Endothelial cell of umbilical vein (primary cell): ENCODE measurements around the gene NLRP9. TPM values are rescaled to one million over a fixed set of nuclear protein-coding genes. Genes with fewer than 3 reads are reported as not detected.
A peak's percentile ranks its signal among the peaks of the same experiment; 100 is the strongest.

Experiments used
- BruUV-seq: library from RNA; stranded (reverse); fragments of 400-500 nt; replicated peaks from 2 replicates; lab custom pipeline; 2021; lab: Mats Ljungman, UMichigan
- CTCF ChIA-PET: fragments of 300-600, 350-600 bp; sonication (Branson Sonifier 250); formaldehyde crosslinking; loops from one replicate; lab custom pipeline; 2021; ENCODE audit warnings: antibody characterized with exemption, inconsistent platforms; lab: Charles Lee
- POLR2A ChIA-PET: fragments of 300-600, 350-600 bp; sonication (Branson Sonifier 250); formaldehyde crosslinking; loops from one replicate; lab custom pipeline; 2021; ENCODE audit warnings: antibody characterized with exemption, inconsistent platforms; lab: Charles Lee
- DNase-seq: peaks from one replicate; pipeline ENCODE4 v3.0.0-alpha.2; 2011; ENCODE audit warnings: low read depth, low spot score
- FAIRE-seq: peaks from 2 replicates; lab custom pipeline; 2011; peaks lifted over from hg19 to GRCh38; lab: Jason Lieb, UNC
- H2AFZ ChIP-seq: 2 replicates; pipeline ENCODE4 v1.6.0; 2012; ENCODE audit warnings: low read depth, low read length, control low read depth, inconsistent platforms
- H3K27ac ChIP-seq: 2 replicates; pipeline ENCODE4 v1.5.1; 2011; ENCODE audit warnings: low read depth, mild to moderate bottlenecking, control low read depth, low read length, moderate library complexity; ENCODE audit not compliant: insufficient read depth
- H3K27me3 ChIP-seq, 2 experiments: 2 replicates each; pipeline versions ENCODE4 v1.6.0 to v1.6.1; 2011; ENCODE audit warnings: low read length in 2 of 2, mixed read lengths in 1 of 2; ENCODE audit not compliant: control insufficient read depth in 2 of 2, insufficient read depth in 2 of 2
- H3K36me3 ChIP-seq, 2 experiments: 2 replicates in 1 of 2; 3 replicates in 1 of 2; pipeline ENCODE4 v1.5.1; 2011; ENCODE audit warnings: low read length in 2 of 2, mild to moderate bottlenecking in 1 of 2, moderate library complexity in 1 of 2; ENCODE audit not compliant: control insufficient read depth in 2 of 2, insufficient read depth in 2 of 2; ENCODE audit errors: extremely low read depth in 1 of 2
- H3K4me1 ChIP-seq: 3 replicates; pipeline ENCODE4 v1.5.1; 2011; ENCODE audit warnings: mild to moderate bottlenecking, low read length; ENCODE audit not compliant: control insufficient read depth, insufficient read depth; ENCODE audit errors: extremely low read depth
- H3K4me2 ChIP-seq: 2 replicates; pipeline ENCODE4 v1.6.1; 2011; ENCODE audit warnings: low read length, control low read depth, mixed read lengths; ENCODE audit not compliant: insufficient read depth
- H3K4me3 ChIP-seq, 3 experiments: fragments of 200-600 bp in 1 of 3; sonication (generic), shearing (Covaris generic) in 1 of 3; replicated peaks in 1 of 3; 2 replicates each; pipeline ENCODE4 v1.5.1; 2011 to 2016; ENCODE audit warnings: control low read depth in 3 of 3, low read length in 3 of 3, mild to moderate bottlenecking in 2 of 3, inconsistent platforms in 1 of 3, low read depth in 1 of 3, moderate library complexity in 1 of 3; ENCODE audit not compliant: insufficient read depth in 1 of 3
- H3K79me2 ChIP-seq: 2 replicates; pipeline ENCODE4 v1.6.0; 2012; ENCODE audit warnings: low read length, inconsistent platforms; ENCODE audit not compliant: control insufficient read depth, insufficient read depth
- H3K9ac ChIP-seq: replicated peaks from 2 replicates; pipeline ENCODE3; 2011; ENCODE audit warnings: low read length, control low read depth; ENCODE audit not compliant: insufficient read depth; ENCODE audit errors: extremely low read depth
- H3K9me1 ChIP-seq: replicated peaks from 3 replicates; pipeline ENCODE4 v1.6.0; 2011; ENCODE audit warnings: mild to moderate bottlenecking, low read length; ENCODE audit not compliant: control insufficient read depth, insufficient read depth; ENCODE audit errors: extremely low read depth
- H3K9me3 ChIP-seq: replicated peaks from 2 replicates; pipeline ENCODE4 v1.5.1; 2012; ENCODE audit warnings: low read length, inconsistent platforms; ENCODE audit not compliant: control insufficient read depth, insufficient read depth
- H4K20me1 ChIP-seq: replicated peaks from 2 replicates; pipeline ENCODE3; 2011; ENCODE audit warnings: mild to moderate bottlenecking, low read length; ENCODE audit not compliant: control insufficient read depth, insufficient read depth; ENCODE audit errors: extremely low read depth
- CTCF ChIP-seq, 2 donors: IDR thresholded peaks; 1 replicate in 1 of 2; 2 replicates in 1 of 2; pipeline ENCODE4 v1.5.1; 2011; ENCODE audit warnings: low read length in 2 of 2, mild to moderate bottlenecking in 2 of 2, moderate library complexity in 2 of 2, control low read depth in 1 of 2, inconsistent platforms in 1 of 2, low read depth in 1 of 2; ENCODE audit not compliant: insufficient read depth in 1 of 2; ENCODE audit errors: extremely low read depth in 1 of 2
- EZH2 ChIP-seq: IDR thresholded peaks from 2 replicates; pipeline ENCODE4 v1.6.1; 2012; ENCODE audit warnings: borderline replicate concordance, low read depth, mild to moderate bottlenecking, moderate library complexity, low read length, inconsistent platforms; ENCODE audit not compliant: severe bottlenecking
- GATA2 ChIP-seq: IDR thresholded peaks from 2 replicates; pipeline ENCODE4 v1.7.0; 2011; ENCODE audit warnings: low read depth, mild to moderate bottlenecking, moderate library complexity, mixed read lengths, low read length; ENCODE audit not compliant: insufficient read length, insufficient read depth
- JUN ChIP-seq: IDR thresholded peaks from 2 replicates; pipeline ENCODE4 v1.6.1; 2011; ENCODE audit warnings: borderline replicate concordance, low read depth; ENCODE audit not compliant: insufficient read length, insufficient read depth
- POLR2A ChIP-seq: IDR thresholded peaks from 2 replicates; pipeline ENCODE4 v1.6.1; 2012; ENCODE audit warnings: low read depth, mild to moderate bottlenecking, control low read depth, low read length
- POLR2AphosphoS5 ChIP-seq: IDR thresholded peaks from 2 replicates; pipeline ENCODE4 v1.6.1; 2012; ENCODE audit warnings: low read depth, mild to moderate bottlenecking, control low read depth, low read length, moderate library complexity; ENCODE audit not compliant: insufficient read depth
- dilution Hi-C: fragments of 300-500 bp; cut with MboI; formaldehyde crosslinking; loops from one replicate; pipeline ENCODE4 v1.15.0; 2019; ENCODE audit warnings: low sequenced_read_pairs; ENCODE audit not compliant: extremely low pct_ligation_motif_present
- intact Hi-C: fragments of 100-400 bp; cut with micrococcal nuclease; formaldehyde crosslinking; loops from one replicate; pipeline ENCODE4 v1.10.0; 2022
- polyA plus RNA-seq, 4 experiments: library from polyadenylated mRNA; depleted of rRNA in 3 of 4; stranded (reverse) in 3 of 4; unstranded in 1 of 4; fragments of >200 nt; gene quantifications; 2 replicates each; pipeline versions ENCODE4 v1.2.1 to v1.2.3, GENCODE V29; 2011 to 2012; ENCODE audit warnings: missing spikeins in 1 of 4
- total RNA-seq: library from RNA; stranded (reverse); gene quantifications from 2 replicates; pipeline ENCODE4 v1.2.3, GENCODE V29; 2021

Gene NLRP9
- total and polyA plus RNA-seq, 2 donors (not counting 3 experiments of a cell fraction or from before 2014, with no cell fraction given) = not detected

DNA sequence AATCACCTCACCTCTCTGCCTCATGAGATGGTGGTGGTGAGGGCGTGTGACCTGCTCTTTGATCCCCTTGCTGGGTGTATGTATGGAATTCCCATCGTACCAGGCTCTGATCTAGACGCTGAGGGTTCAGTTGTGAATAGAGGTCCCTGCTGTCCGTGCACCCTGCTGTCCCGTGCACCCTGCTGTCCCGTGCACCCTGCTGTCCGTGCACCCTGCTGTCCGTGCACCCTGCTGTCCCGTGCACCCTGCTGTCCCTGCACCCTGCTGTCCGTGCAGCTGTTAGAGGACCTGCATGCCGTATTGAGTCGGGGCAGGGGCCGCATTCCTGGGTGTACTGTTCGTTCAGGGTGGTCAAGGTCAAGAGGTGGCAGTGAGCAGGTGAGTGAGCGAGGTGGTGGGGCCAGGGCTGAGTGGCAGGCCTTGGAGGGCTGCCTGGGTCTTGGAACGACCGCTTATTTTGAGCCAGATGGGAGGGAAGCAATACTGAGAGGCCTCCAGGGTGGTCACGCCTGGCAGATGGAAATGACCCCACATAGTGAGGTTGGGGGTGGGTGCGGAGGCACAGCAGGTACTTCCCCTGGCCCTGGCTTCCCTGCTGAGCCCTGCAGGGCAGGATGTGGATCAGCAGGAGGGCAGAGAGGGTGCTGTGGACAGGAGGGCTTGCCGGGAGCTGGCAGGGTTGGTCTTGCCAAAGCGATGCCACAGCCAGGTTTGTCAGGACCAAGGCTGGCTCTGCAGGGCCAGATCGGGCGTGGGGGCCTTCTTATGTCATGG lies 67.7 kb downstream of the NLRP9 start:
- TF ChIP-seq POLR2A (no peak), GATA2 (no peak), POLR2AphosphoS5 (no peak), JUN (no peak), CTCF (IDR thresholded peaks at IDR 0.05; ENCODE audit: extremely low read depth in 1 of 2, insufficient read depth in 1 of 2, low read depth in 1 of 2, low read length in 2 of 2) (no peak), EZH2 (no peak)
- no peak overlapping the region for H3K9ac ChIP-seq
- no peak overlapping the region for H2AFZ ChIP-seq
- no TSS peak for BruUV-seq
- H3K36me3 ChIP-seq = peaks cover 18 to 47% of the 10 kb centered on the region in 2 experiments
- DNase-seq = peak; percentile 33
- peaks cover 76% of the 10 kb centered on the region for H3K79me2 ChIP-seq
- peaks cover 8% of the 10 kb centered on the region for H3K4me1 ChIP-seq
- FAIRE-seq = no peak
- no peaks in the 10 kb centered on the region for H3K27me3 ChIP-seq
- H3K4me2 ChIP-seq = no peak overlapping the region
- intact Hi-C loops = loop anchor here (1.0 kb wide), 1 partner anchor 38 kb away; no protein-coding TSS in a partner anchor
- H3K9me3 ChIP-seq = no peaks in the 10 kb centered on the region
- dilution Hi-C loops = no loop called here
- ChIA-PET POLR2A (interaction anchor here (0.9 to 1.0 kb wide), 2 partner anchors 14 to 16 kb away, joined by 3 to 5 read pairs; no protein-coding TSS in a partner anchor), CTCF (interaction anchor here (1.3 to 3.8 kb wide), 7 partner anchors 12 to 663 kb away, joined by 6 to 52 read pairs (median 8); partner anchors contain the start of genes U2AF2 and ZNF784)
- peaks cover 5% of the 10 kb centered on the region for H4K20me1 ChIP-seq
- no peak overlapping the region for H3K4me3 ChIP-seq
- H3K27ac ChIP-seq = no peak overlapping the region
- H3K9me1 ChIP-seq = no peaks in the 10 kb centered on the region
